Right lobe of liver (tissue), 6 donors: ENCODE measurements around the gene CASP7. TPM values are rescaled to one million over a fixed set of nuclear protein-coding genes. Genes with fewer than 3 reads are reported as not detected.

Experiments used
- ATAC-seq, 4 donors: fragments of 200-7000 bp; cut with Tn5 transposase; one replicate each; pipeline ENCODE4 v1.9.1; 2020; ENCODE audit warnings: mild to moderate bottlenecking in 4 of 4, moderate library complexity in 4 of 4
- DNase-seq, 3 donors: peaks; one replicate each; pipeline ENCODE4 v3.0.0-alpha.2; 2020
- H3K27ac ChIP-seq, 3 donors: fragments of 200-600 bp; one replicate each; pipeline ENCODE4 v1.8.0; 2022
- H3K27me3 ChIP-seq, 2 donors: fragments of 200-600 bp; one replicate each; pipeline ENCODE4 v1.8.0; 2022
- H3K36me3 ChIP-seq, 4 donors: fragments of 200-600 bp; sonication (generic) in 1 of 4; one replicate each; pipeline versions ENCODE4 v1.5.1 to v1.8.0; 2017 to 2022; ENCODE audit warnings: control low read depth in 1 of 4
- H3K4me1 ChIP-seq, 4 donors: fragments of 200-600 bp; sonication (generic) in 1 of 4; one replicate each; pipeline versions ENCODE4 v1.5.1 to v1.8.0; 2017 to 2022; ENCODE audit warnings: control low read depth in 1 of 4
- H3K4me3 ChIP-seq, 3 donors: fragments of 200-600 bp; one replicate each; pipeline ENCODE4 v1.8.0; 2022
- H3K9me3 ChIP-seq, 4 donors: fragments of 200-600 bp; sonication (generic) in 1 of 4; one replicate each; pipeline versions ENCODE4 v1.5.1 to v1.8.0; 2017 to 2022; ENCODE audit warnings: control low read depth in 1 of 4
- CTCF ChIP-seq, 4 donors: fragments of 200-600 bp in 3 of 4; fragments of 450-650 bp in 1 of 4; IDR thresholded peaks; one replicate each; pipeline versions ENCODE4 v1.5.1 to v1.8.0; 2016 to 2022; ENCODE audit warnings: antibody characterized with exemption in 4 of 4, mild to moderate bottlenecking in 2 of 4
- POLR2A ChIP-seq: fragments of 450-650 bp; IDR thresholded peaks from one replicate; pipeline ENCODE4 v1.6.1; 2017; ENCODE audit warnings: antibody characterized with exemption, mild to moderate bottlenecking
- WGBS: methylation state at CpG from one replicate; pipeline ENCODE4 v1.1.6; 2018; ENCODE audit warnings: low coverage, low lambda C conversion rate; ENCODE audit not compliant: insufficient coverage; ENCODE audit errors: missing lambda C conversion rate; 5-methylcytosine and 5-hydroxymethylcytosine counted together
- intact Hi-C, 2 donors: fragments of 100-400 bp; cut with DNase I; formaldehyde crosslinking; loops; one replicate each; pipeline versions ENCODE4 v1.11.2 to v1.14.1; 2022
- total RNA-seq, 6 experiments: library from RNA; depleted of rRNA in 2 of 6; stranded (reverse); fragments of >200 nt in 2 of 6; fragmentation: NEBNext Ultra II Directional in 3 of 6; extraction: Animal tissue kit (Norgen Biotek cat#: 25700) in 3 of 6; gene quantifications; one replicate each; pipeline versions ENCODE4 v1.1.0 to v1.2.4, GENCODE V29; 2016 to 2023
- donor health status: DM: no; HTN: yes; CAD: no.
- donor health status: DM: no; HTN: no; CAD: no.
- donor health status: DM: no; HTN: no; CAD: no.
- donor health status: DM: no; HTN: yes; CAD: no.
- donor health status: DM: no; HTN: yes; CAD: no.

CASP7 gene
- total RNA-seq, 6 experiments from 2014 or later, result 9.5 to 24.7 (median 12.4) TPM

- WGBS, result 47% methylated on average over 2 of the region's 2 CpGs
- intact Hi-C loops, result no loop called here
- H3K36me3 ChIP-seq, result no peaks in the 10 kb centered on the region
- no peak for DNase-seq
- no peaks in the 10 kb centered on the region for H3K27me3 ChIP-seq
- H3K27ac ChIP-seq, result no peak overlapping the region
- H3K4me3 ChIP-seq, result no peak overlapping the region
- TF ChIP-seq POLR2A (no peak), CTCF (IDR thresholded peaks at IDR 0.05) (no peak)
- H3K9me3 ChIP-seq, result no peaks in the 10 kb centered on the region
- ATAC-seq, result no peak
- no peaks in the 10 kb centered on the region for H3K4me1 ChIP-seq
These were observed 22.8 kb upstream of the CASP7 start for GRCh38 chr10:113656896-113657295.

DNA sequence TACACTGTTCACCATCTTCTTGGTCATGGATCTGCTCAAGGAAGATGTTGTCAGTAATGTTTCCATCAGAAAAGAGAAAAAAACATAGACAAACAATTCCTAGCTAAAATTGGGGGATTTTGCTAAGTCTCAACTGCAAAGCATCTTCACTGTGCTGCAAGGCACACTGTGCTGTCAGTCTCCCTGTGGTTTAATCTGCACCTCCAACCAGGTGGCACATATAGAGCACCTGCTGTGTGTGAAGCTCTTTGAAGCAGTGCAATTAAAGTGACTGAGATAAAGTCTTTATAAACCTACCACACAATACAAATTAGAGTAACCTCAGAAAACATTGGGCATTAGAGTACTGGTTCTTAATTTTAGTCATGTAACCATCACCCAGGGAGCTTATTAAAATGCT, 22.2 kb upstream of the CASP7 start:
- no peaks in the 10 kb centered on the region for H3K36me3 ChIP-seq
- intact Hi-C loops, result no loop called here
- no peaks in the 10 kb centered on the region for H3K4me1 ChIP-seq
- no peaks in the 10 kb centered on the region for H3K27me3 ChIP-seq
- ATAC-seq, result no peak
- DNase-seq, result no peak
- no peak overlapping the region for H3K27ac ChIP-seq
- no peak overlapping the region for H3K4me3 ChIP-seq
- no peak for TF ChIP-seq POLR2A
- no peak for TF ChIP-seq CTCF (IDR thresholded peaks at IDR 0.05)
- no peaks in the 10 kb centered on the region for H3K9me3 ChIP-seq

GRCh38 chr10:113661332-113661731, 18.4 kb upstream of the CASP7 start:
- Histone ChIP-seq H3K27me3 (no peaks in the 10 kb centered on the region), H3K4me1 (no peaks in the 10 kb centered on the region), H3K4me3 (no peak overlapping the region), H3K27ac (no peak overlapping the region), H3K36me3 (no peaks in the 10 kb centered on the region), H3K9me3 (no peaks in the 10 kb centered on the region)
- WGBS, result 92% methylated on average over 2 of the region's 2 CpGs
- intact Hi-C loops, result no loop called here
- ATAC-seq (no peak), DNase-seq (no peak)
- TF ChIP-seq POLR2A (no peak), CTCF (IDR thresholded peaks at IDR 0.05) (no peak)

DNA sequence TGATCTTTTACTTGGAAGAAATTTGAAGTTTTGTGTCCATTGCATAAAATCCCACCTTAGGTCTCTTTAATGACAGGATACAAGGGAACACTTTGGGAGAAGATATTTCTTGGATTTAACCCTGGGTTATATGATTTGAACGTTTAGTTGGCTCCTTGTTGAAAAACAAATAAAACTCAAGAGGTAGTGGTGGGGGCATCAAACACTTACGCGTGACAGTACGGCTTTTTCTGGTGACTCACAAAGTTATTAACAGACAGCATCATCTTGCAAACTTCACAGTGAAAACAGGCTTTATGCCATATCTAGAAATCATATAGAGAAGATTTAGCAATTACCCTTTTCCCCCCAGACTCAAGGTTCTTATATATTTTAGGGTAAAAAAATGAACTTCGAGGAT, 16.6 kb upstream of the CASP7 start:
- TF ChIP-seq POLR2A (no peak), CTCF (IDR thresholded peaks at IDR 0.05) (no peak)
- 71% methylated on average over 5 of the region's 5 CpGs for WGBS
- ATAC-seq, result no peak

GRCh38 chr10:113663908-113664307, 15.8 kb upstream of the CASP7 start, which contains the start of gene NRAP:
Gene NRAP (minus strand): TSS chr10:113664041. CDS start chr10:113663882, 159 bp downstream.
- TF ChIP-seq POLR2A (no peak), CTCF (IDR thresholded peaks at IDR 0.05) (no peak)
- intact Hi-C loops, result no loop called here
- Histone ChIP-seq H3K36me3 (no peaks in the 10 kb centered on the region), H3K4me1 (no peaks in the 10 kb centered on the region), H3K4me3 (no peak within 1 kb of the TSS), H3K27me3 (no peaks in the 10 kb centered on the region), H3K27ac (no peak within 1 kb of the TSS), H3K9me3 (no peaks in the 10 kb centered on the region)
- no peak for ATAC-seq
- WGBS, result 85% methylated on average over 5 of the region's 5 CpGs
- DNase-seq, result no peak

More for the DNA sequence above, 16.6 kb upstream of the CASP7 start:
- no peak for DNase-seq
- Histone ChIP-seq H3K27ac (no peak overlapping the region), H3K4me1 (no peaks in the 10 kb centered on the region), H3K9me3 (no peaks in the 10 kb centered on the region), H3K4me3 (no peak overlapping the region), H3K36me3 (no peaks in the 10 kb centered on the region), H3K27me3 (no peaks in the 10 kb centered on the region)
- intact Hi-C loops, result no loop called here
